Superior temporal gyrus (tissue), 1 donor: ENCODE data around the gene TUB.

Experiments
- DNase-seq: peaks from one replicate; pipeline ENCODE4 v3.0.0-alpha.2; 2016; ENCODE audit errors: extremely low spot score

Gene TUB

DNA sequence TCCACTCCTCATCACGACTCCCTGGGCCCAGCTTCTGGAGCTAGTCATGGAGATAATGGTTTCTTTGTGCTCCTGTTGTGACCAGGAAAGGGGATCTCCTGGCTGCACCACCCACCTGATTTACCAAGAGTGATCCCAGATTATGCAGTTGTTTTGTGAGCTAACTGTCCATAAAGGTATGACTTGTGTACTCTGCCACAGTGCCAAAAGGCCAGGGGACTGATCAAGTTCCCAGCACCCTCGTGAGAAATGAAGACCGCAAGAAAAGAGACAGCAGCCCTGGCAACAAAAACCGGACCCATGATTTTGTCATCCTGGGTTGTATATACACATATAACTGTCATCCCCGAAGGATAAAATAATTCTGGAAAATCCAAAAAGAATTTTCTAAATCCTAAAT is 26.6 kb downstream of the TUB start:
- DNase-seq: no peak

DNA sequence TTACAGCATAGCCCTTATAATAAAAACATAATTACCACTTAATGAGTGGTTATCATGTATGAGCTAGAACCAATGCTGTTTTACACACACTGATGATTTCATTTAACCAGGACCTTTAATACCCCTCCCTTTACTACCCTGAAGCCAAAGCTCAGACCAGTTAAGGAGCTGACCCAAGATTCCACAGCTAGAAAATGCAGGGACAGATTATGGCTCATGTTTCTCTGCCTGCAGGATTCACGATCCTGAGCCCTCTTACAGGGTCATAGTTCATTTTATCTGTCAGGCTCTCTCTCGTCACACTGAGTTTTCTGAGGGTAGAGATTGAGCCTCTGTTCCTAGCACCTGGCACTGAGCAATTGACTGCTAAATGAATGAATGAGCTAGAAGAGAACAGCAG is 27.4 kb downstream of the TUB start:
- DNase-seq: no peak

DNA sequence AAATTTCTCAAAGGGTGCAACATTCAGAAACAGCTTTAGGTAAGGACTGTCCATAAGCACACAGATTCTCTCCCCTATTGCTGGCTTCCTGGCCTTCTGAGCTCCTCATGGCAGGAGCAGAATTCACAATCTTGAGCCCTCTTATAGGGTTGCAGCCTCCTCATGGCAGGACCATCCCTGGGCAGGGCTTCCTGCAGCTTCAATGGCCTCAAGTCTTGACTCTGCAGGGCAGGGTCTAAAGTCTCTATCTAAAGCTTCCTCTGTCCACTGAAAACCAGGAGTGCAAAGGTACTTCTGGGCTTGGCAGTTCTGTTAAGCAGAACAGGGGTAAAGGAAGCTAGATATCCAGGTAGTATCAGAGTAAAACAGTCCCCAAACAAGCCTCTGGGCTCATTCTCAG is 28.7 kb downstream of the TUB start:
- DNase-seq: no peak

GRCh38 chr11:8110396-8110795 is 29.4 kb downstream of the TUB start:
- DNase-seq: no peak

DNA sequence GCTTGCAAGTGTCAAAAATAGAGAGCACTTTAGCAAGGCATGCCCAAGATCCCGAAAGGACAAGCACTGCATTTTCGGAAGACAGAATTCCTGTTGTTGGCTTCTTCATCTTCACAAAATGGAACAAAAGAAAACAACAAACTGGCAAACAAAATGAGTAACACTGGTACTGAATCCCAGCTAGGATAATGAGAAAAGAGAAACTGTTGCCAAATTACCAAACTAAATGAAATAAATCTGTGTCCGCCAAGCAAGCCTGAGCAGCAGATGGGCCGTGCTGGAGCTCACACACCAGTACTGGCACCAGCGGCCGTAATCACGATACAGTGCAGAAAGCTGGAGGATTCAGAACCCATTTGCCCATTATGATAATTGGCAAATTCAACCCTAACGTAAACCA is 30.6 kb downstream of the TUB start:
- peak; percentile 67 for DNase-seq

DNA sequence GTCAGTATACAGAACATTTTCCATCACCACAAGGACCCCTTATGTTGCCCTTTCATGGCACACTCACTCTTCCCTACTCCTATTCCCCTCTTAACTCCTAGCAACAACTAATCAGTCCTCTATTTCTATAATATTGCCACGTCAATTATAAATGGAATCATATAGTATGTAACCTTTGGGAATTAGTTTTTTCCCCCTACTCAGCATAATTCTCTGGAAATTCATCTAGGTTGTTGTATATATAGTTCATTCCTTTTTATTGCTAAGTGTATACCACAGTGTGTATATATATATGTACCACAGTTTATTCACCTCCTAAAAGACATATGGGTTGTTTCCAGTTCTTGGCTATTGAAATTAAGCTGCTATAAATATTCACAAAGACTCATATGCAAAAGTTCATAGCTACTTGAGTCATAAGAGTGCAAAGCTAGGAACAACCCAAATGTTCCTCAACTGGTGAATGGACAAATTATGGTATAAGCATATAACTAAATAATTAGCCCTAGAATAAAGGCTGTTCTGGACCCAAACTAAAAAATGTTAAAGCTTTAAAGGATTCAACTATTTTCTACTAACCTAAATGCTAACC is 41.3 kb downstream of the TUB start:
- no peak for DNase-seq

DNA sequence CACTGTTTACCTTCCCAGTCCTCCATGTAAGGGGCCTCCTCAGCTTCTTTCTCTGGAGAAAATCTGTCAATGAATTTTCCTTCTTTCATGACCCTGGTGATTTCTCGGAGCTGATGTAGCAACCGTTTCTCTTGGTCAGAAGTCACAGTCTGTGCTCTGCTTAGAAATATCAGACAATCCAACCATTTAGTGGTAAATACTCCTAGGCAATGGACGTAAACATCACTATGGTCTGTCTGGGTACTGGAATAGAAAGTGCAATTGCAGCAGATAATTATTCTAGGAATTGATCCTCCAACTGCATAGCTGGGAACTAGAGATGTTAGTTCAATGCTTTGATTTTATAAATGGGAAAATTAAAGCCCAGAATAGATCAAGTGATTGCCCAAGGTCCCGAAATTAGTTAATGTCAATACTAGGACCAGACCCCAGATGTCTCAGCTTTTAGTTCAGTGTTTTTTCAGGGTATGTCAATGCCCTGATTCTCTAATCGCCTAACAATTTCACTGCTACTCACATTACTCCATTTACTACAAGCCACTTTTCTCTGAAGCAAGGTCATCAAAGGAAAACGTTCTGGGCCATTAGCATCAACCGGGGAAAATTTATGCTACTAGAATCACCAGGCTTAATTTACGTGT is 45.8 kb downstream of the TUB start:
- DNase-seq: no peak

GRCh38 chr11:8127447-8127846 is 46.4 kb downstream of the TUB start:
- DNase-seq: no peak

DNA sequence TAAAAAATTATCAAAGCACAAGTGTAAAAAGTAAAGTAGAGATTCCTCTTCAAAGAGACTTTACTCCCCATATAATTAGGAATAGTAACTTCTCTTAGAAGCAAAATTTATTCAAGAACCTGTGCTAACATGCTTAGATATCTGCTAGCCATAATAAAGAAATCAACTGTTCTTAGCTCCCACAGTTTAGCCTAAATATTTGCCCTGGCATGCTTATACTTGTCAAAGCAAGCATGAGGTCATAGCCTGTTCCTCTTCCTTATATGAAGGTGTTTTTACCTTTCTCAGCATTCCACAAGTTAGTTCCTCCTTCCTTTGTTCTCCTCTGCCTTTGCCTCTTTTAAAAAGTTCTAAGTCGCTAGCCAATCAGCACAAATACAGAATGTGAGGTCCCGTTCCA is 57.5 kb downstream of the TUB start:
- no peak for DNase-seq

GRCh38 chr11:8149726-8150125 is 68.7 kb downstream of the TUB start:
- DNase-seq: no peak
